ENCODE data around the gene PSMG4. TPM values are rescaled to one million over a fixed set of nuclear protein-coding genes. Genes with fewer than 3 reads are reported as not detected.

The PSMG4 gene
- total and polyA plus RNA-seq, 10 of the 15 experiments (the other 5 are each of a cell fraction or from before 2014, with no cell fraction given): 7.1 to 62.6 (median 29.8) TPM

- TF ChIP-seq EED (IDR thresholded peaks at IDR 0.05; ENCODE audit: low read depth) (no peak), NR2F1 (conservative IDR thresholded peaks at IDR 0.05) (no peak), MTA2 (IDR thresholded peaks at IDR 0.05; ENCODE audit: low read depth) (no peak), SMAD1 (IDR thresholded peaks at IDR 0.05; ENCODE audit: low read depth, partially characterized antibody) (no peak), POLR2AphosphoS2 (IDR thresholded peaks at IDR 0.05; ENCODE audit: low read depth, low read length) (no peak), TCF3 (IDR thresholded peaks at IDR 0.05; ENCODE audit: borderline replicate concordance, insufficient read depth, low read depth, low read length) (no peak), YY1 (IDR thresholded peaks at IDR 0.05; ENCODE audit: low read depth, low read length) (no peak)
These were observed 32.7 kb upstream of the PSMG4 start (continued) for GRCh38 chr6:3226042-3226441.

- ChIA-PET POLR2A (interaction anchor here (0.7 kb wide), 1 partner anchor 181 kb away, joined by 3 read pairs; no protein-coding TSS in a partner anchor), SMC1A (ENCODE audit: uncharacterized antibody, unreplicated experiment) (interaction anchor here (0.5 to 1.2 kb wide), 3 partner anchors 17 to 59 kb away, joined by 3 to 4 read pairs (median 3); no protein-coding TSS in a partner anchor), RAD21 (ENCODE audit: unreplicated experiment) (no interaction called here), CTCF (no interaction called here)
- Histone ChIP-seq H3K4me3 (peak overlapping the region; percentile 59; the same call in 1 of the 2 replicates), H3K9me3 (replicated peaks; ENCODE audit: control insufficient read depth, insufficient read depth, low read length) (no peaks in the 10 kb centered on the region; the same call in 2 of the 3 replicates), H3K27me3 (replicated peaks in 1 of 2; ENCODE audit: control insufficient read depth in 2 of 2, insufficient read depth in 2 of 2, low read length in 1 of 2) (peaks cover 27 to 32% of the 10 kb centered on the region in 2 experiments), H4K20me1 (ENCODE audit: control insufficient read depth, insufficient read depth) (no peaks in the 10 kb centered on the region), H3K9ac (ENCODE audit: control insufficient read depth, insufficient read depth, low read length) (peak overlapping the region; percentile 27; the same call in 1 of the 2 replicates), H3K4me2 (ENCODE audit: control insufficient read depth, insufficient read depth) (peak overlapping the region; percentile 100), H3K79me2 (ENCODE audit: control insufficient read depth, insufficient read depth, low read length) (no peaks in the 10 kb centered on the region), H3K36me3 (ENCODE audit: control insufficient read depth in 2 of 2, insufficient read depth in 2 of 2, low read length in 1 of 2) (no peaks in the 10 kb centered on the region), H3K27ac (ENCODE audit: control insufficient read depth, insufficient read depth) (no peak overlapping the region), H2AFZ (ENCODE audit: control insufficient read depth, low read depth, low read length) (peak overlapping the region; percentile 72), H3K4me1 (ENCODE audit: control insufficient read depth, insufficient read depth, low read length) (peaks cover 38% of the 10 kb centered on the region)
- intact Hi-C loops (cut with micrococcal nuclease; ENCODE audit: unreplicated experiment): no loop called here
- TF ChIP-seq IKZF1 (conservative IDR thresholded peaks at IDR 0.05): 0 out of 2 replicates have a peak, but pooled peaks have one; percentile 30
- peak in 1 of 2 experiments; percentile 18; a peak in 1 of 4 replicates for TF ChIP-seq BHLHE40 (IDR thresholded peaks at IDR 0.05; ENCODE audit: borderline replicate concordance in 1 of 2, low read depth in 2 of 2, low read length in 1 of 2)
- no peak for TF ChIP-seq PKNOX1 (IDR thresholded peaks at IDR 0.05)
- TF ChIP-seq SRF (IDR thresholded peaks at IDR 0.05; ENCODE audit: low read depth in 2 of 2, low read length in 2 of 2): 0 out of 4 replicates have a peak, but pooled peaks of 1 of the 2 experiments have one; percentile 15
- TF ChIP-seq RUNX3 (IDR thresholded peaks at IDR 0.05; ENCODE audit: low read length): peak; percentile 61
- no peak for TF ChIP-seq PAX5 (IDR thresholded peaks at IDR 0.05; ENCODE audit: borderline replicate concordance, low read depth, low read length)
- TF ChIP-seq MAX (IDR thresholded peaks at IDR 0.05; ENCODE audit: low read depth, low read length): peak; percentile 31; the same call in 1 of the 2 replicates
- 0 out of 2 replicates have a peak, but pooled peaks have one; percentile 10 for TF ChIP-seq CBFB (IDR thresholded peaks at IDR 0.05; ENCODE audit: low read depth)
- in situ Hi-C loops (cut with MboI): no loop called here
- DNase-seq (ENCODE audit: low read depth, low spot score) (no peak), ATAC-seq (peak; percentile 42), FAIRE-seq (no peak)
- BruUV-seq (replicated peaks): no TSS peak
- WGBS (ENCODE audit: insufficient coverage, insufficient replicate concordance, low lambda C conversion rate, missing lambda C conversion rate): 7% methylated on average over 47 of the region's 54 CpGs
These were observed 32.0 kb upstream of the PSMG4 start for GRCh38 chr6:3226481-3227362.

Data from GM12878 (cell line).